Measurements from ENCODE around the gene PPP6R1.

- TF ChIP-seq POLR2A (IDR thresholded peaks at IDR 0.05) (no peak), CTCF (IDR thresholded peaks at IDR 0.05 in 8 of 11, conservative IDR thresholded peaks at IDR 0.05 in 3 of 11) (no peak)
These were observed 7.0 kb upstream of the PPP6R1 start for GRCh38 chr19:55265723-55266386.

Data from spleen (tissue), 7 donors.